Retinal pigment epithelial cell (primary cell): Measurements from ENCODE around the gene PTGIR.

Source experiments
- DNase-seq: peaks from one replicate; pipeline ENCODE4 v3.0.0-alpha.2; 2010; ENCODE audit warnings: low read depth
- H3K4me3 ChIP-seq: 2 replicates; pipeline ENCODE4 v1.5.1; 2011; ENCODE audit warnings: mild to moderate bottlenecking, low read length, control low read depth, moderate library complexity
- TF ChIP-seq, protein P1 (sequence below): conservative IDR thresholded peaks from 2 replicates; pipeline ENCODE4 v1.5.1; 2011; ENCODE audit warnings: low read depth, low read length, control low read depth, inconsistent platforms

Gene PTGIR

DNA sequence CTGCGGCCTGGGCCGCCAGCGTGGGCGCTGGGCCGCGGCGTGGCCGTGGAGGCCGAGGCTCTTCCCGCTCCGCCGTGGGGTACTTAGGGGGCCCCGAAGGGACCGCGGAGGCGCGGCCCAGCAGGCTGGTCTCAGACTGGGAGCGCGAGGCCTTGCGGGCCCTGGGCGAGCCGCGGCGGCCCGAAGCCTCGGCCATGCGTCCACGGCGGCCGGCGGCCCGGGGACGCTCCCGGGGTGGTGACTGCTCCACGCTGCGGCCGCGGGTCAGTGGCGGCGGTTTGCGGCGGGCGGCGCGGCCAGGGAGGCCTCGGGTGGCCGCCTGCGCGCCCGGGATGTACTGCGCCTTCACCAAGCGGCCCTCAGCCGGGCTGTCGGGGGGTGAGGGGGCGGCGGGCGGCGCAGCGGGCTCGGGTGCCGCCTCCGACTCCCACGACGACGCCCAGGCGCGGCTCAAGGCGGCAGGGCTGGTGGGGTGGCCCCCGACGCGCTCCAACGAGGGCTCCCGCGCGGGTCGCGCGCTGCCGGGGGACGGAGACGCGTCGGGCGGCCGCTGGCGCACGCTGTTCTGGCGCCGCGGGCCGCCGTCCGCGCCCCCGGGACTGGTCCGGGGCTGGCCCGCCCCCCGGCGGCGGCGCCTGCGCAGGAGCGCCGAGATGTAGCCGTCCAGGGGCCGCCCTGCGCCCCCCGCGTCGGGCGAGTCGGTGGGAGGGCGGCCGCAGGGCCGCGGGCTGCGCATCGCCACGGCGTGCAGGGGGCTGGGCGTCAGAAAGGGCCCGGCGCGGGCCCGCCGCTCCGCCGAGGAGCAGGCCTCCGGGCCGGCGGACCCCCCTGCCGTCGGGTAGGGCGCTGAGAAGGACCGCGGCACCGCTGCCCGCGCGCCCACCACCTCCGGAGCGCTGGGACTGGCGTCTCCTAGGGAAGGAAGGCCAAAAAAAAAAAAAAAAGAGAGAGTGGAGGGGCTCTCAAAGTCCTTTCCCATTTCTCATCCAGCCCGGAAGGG, 24.4 kb upstream of the PTGIR start:
- no peak for DNase-seq
- no peak overlapping the region for H3K4me3 ChIP-seq
- TF ChIP-seq, protein P1, sequence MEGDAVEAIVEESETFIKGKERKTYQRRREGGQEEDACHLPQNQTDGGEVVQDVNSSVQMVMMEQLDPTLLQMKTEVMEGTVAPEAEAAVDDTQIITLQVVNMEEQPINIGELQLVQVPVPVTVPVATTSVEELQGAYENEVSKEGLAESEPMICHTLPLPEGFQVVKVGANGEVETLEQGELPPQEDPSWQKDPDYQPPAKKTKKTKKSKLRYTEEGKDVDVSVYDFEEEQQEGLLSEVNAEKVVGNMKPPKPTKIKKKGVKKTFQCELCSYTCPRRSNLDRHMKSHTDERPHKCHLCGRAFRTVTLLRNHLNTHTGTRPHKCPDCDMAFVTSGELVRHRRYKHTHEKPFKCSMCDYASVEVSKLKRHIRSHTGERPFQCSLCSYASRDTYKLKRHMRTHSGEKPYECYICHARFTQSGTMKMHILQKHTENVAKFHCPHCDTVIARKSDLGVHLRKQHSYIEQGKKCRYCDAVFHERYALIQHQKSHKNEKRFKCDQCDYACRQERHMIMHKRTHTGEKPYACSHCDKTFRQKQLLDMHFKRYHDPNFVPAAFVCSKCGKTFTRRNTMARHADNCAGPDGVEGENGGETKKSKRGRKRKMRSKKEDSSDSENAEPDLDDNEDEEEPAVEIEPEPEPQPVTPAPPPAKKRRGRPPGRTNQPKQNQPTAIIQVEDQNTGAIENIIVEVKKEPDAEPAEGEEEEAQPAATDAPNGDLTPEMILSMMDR, result no peak

DNA sequence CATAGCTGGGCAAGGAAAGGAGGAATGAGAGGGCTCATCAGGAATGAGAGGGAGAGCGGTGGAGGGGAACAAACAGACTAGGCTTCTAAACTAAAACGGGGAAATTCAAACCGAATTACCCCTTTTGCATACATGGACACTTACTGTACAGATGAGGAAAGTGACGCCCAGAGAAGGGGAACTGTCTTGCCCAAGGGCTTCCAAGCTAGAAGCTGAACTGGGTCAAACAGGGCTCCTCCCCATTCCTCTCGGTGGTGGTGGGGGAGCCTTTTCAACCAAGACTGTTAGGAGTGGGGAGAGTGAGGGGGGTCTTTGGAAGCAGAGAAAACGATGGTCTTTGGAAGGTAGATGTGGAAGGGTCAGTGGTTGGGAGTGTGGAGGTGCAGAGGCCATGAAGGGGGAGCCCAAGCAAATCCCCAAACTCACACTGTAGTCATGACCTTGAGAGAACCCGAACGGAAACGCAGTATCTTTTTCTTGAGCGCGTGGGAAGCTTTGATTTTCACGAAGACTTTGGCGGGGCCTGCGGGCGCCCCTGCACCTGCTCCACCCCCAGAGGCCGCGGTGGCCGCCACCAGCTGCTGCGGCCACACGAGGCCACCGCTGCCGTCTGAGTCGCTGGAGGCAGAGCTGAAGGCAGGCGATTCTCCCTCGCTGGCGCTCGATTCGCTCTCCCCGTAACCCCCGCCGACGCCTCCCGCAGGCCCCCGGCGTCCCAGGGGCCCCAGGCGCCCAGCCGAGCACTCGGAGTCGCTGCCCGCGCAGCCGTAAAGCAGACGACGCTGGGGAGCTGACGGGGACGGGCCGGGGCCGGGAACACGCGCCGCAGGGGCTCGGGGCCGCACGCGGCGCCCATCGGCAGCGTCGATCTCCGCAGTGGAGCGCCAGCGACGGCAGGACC, 23.4 kb upstream of the PTGIR start:
- TF ChIP-seq, protein P1, result no peak
- DNase-seq, result no peak
- H3K4me3 ChIP-seq, result no peak overlapping the region

DNA sequence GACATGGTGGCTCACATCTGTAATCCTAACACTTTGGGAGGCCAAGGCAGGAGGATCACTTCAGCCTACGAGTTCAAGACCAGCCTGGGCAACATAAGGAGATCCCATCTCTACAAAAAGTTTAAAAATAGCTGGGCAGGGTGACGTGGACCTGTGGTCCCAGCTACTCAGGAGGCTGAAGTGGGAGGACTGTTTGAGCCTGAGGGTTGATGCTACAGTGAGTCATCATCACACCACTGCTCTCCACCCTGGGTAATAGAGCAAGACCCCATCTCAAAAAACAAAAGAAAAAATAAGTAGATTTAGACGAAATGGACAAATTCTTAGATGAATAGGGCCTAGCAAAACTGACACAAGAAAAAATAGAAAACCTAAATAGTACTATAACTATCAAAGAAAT, 21.5 kb upstream of the PTGIR start:
- no peak for DNase-seq
- TF ChIP-seq, protein P1, result no peak
- H3K4me3 ChIP-seq, result no peak overlapping the region

DNA sequence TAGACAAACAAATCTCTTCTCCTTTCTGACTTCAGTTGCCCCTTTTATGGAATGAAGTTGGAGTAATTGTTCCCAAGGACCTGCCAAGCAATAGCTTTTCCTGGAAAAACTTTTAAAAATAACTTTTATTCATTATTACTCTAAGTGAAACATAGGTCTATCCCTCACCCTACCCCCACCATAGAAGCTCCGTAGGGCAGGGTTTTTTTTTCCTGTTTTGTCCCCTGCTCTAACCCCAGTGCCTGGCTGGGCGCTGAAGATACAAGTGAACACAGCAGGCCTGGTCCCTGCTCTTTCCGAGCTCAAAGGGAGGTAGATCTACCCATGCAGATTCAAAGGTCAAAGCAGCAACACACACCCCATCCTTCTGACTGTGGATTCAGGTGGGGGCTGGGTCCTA, 19.8 kb upstream of the PTGIR start:
- no peak overlapping the region for H3K4me3 ChIP-seq
- no peak for DNase-seq
- TF ChIP-seq, protein P1, result no peak

DNA sequence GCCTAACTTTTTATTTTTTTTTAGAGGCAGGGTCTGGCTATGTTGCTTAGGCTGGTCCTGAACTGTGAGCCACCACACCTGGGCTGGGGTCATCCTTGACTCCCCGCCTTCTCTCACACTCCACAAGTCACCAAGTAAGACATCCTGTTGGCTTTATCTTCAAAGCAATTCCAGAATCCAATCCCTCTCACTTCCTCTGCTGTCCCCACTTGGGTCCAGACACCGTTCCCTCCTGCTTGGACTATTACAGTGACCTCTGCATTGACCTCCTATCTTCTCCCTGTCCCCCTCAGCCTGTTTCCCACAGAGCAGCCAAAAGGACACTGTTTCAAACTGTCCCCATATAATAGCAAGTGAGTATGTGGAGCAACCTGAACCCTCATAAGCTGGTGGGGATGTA, 15.8 kb upstream of the PTGIR start:
- DNase-seq, result no peak
- TF ChIP-seq, protein P1, result no peak

DNA sequence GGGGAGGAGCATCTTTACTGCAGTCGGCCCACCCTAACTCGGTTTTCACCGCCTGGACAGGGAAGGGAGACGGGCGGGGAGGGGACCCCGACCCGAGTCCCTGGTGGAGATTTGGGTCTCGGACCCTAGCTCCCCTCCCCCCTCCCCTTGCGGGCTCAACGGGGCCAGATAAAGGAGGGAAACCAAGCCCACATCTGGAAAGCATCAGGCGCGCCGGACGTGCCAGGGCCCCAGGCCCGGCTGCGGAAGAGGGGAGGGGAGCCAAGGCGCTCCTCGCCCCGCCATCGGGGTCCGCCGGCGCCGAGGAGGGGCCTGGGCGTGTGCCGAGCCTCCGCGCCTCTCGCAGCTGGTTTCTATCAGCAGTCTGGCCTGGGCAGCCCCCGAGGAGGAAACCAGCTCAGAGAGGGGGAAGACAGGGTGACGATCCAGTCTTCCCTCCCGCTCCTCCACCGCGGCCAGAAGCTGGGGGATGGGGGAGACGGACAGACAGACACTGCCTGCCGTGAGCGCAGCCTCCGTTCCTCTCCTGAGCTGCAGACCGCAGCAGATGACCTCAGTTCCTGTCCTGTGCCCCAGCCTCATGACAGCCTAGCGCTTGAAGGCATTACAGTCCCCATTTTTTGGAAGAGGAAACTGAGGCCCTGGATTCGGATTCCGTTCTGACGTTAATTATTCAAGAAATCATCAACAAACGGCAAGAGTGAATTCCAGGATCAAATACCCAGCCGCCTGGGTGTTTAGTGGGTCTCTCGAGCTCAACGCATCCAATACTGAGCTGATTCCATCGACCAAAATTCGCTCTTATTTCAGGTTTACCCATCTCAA, 14.7 kb upstream of the PTGIR start:
- DNase-seq, result no peak
- H3K4me3 ChIP-seq, result peak overlapping the region; percentile 33
- TF ChIP-seq, protein P1, result no peak

More for the DNA sequence above, 15.8 kb upstream of the PTGIR start:
- H3K4me3 ChIP-seq, result no peak overlapping the region
